Measurements from ENCODE around the gene P2RY12. TPM values are rescaled to one million over a fixed set of nuclear protein-coding genes. Genes with fewer than 3 reads are reported as not detected.

Gene P2RY12
- total and polyA plus RNA-seq, 9 of the 15 experiments (the other 6 are each of a cell fraction or from before 2014, with no cell fraction given) = not detected

- Histone ChIP-seq H3K9me3 (replicated peaks; ENCODE audit: control insufficient read depth, insufficient read depth, low read depth, low read length) (no peaks in the 10 kb centered on the region), H3K4me3 (no peak overlapping the region), H3K79me2 (ENCODE audit: control insufficient read depth, insufficient read depth, low read length) (no peaks in the 10 kb centered on the region), H3K9ac (ENCODE audit: insufficient read depth in 1 of 2, low read depth in 2 of 2, low read length in 2 of 2) (no peak overlapping the region), H3K4me2 (ENCODE audit: insufficient read depth, low read length) (no peak overlapping the region), H3K9me1 (ENCODE audit: control insufficient read depth, insufficient read depth, low read length) (no peaks in the 10 kb centered on the region), H2AFZ (ENCODE audit: low read depth, low read length) (no peak overlapping the region), H4K20me1 (replicated peaks; ENCODE audit: control insufficient read depth, insufficient read depth, low read length) (no peaks in the 10 kb centered on the region), H3K27ac (ENCODE audit: extremely low read depth, low read depth, low read length) (no peak overlapping the region), H3K4me1 (replicated peaks in 1 of 2; ENCODE audit: control insufficient read depth in 2 of 2, insufficient read depth in 2 of 2, low read length in 2 of 2) (no peaks in the 10 kb centered on the region), H3K36me3 (ENCODE audit: control insufficient read depth, insufficient read depth, low read length) (no peaks in the 10 kb centered on the region), H3K27me3 (ENCODE audit: control insufficient read depth in 2 of 2, insufficient read depth in 2 of 2, low read length in 2 of 2) (no peaks in the 10 kb centered on the region; a peak in 1 of 5 replicates)
- FAIRE-seq = no peak
- 1% methylated on average over 4 of the region's 4 CpGs for WGBS (ENCODE audit: insufficient coverage, low coverage, missing lambda C conversion rate)
- ChIA-PET CTCF (ENCODE audit: low intra/inter-chr PET ratio) (no interaction called here), POLR2A (no interaction called here)
- ATAC-seq = no peak
- DNase-seq (ENCODE audit: extremely low read depth in 1 of 4, low spot score in 3 of 4) = no peak
- TF ChIP-seq ZNF584 (CRISPR knock-in tag; IDR thresholded peaks at IDR 0.05; ENCODE audit: low read depth) (no peak), CBX3 (IDR thresholded peaks at IDR 0.05; ENCODE audit: borderline replicate concordance in 1 of 2, low read length in 2 of 2) (no peak), TOE1 (IDR thresholded peaks at IDR 0.05; ENCODE audit: borderline replicate concordance) (no peak), TOE1 (CRISPR knock-in tag; IDR thresholded peaks at IDR 0.05; ENCODE audit: borderline replicate concordance, low read depth) (no peak), SNAPC5 (CRISPR knock-in tag; IDR thresholded peaks at IDR 0.05) (no peak), KLF10 (CRISPR knock-in tag; IDR thresholded peaks at IDR 0.05) (no peak), BRF2 (IDR thresholded peaks at IDR 0.05; ENCODE audit: borderline replicate concordance, insufficient read depth, insufficient read length) (no peak), EHMT2 (IDR thresholded peaks at IDR 0.05) (no peak), ZBTB2 (IDR thresholded peaks at IDR 0.05) (no peak)
- intact Hi-C loops (cut with micrococcal nuclease) = no loop called here
- no TSS peak for BruUV-seq (replicated peaks)
- in situ Hi-C loops (cut with MboI) = no loop called here
Observed at GRCh38 chr3:151330379-151330778, 54.2 kb downstream of the P2RY12 start.

Measured in K562 (cell line).